GM12873 (cell line): Measurements from ENCODE around the gene RTTN.

Experiments
- CTCF ChIP-seq: IDR thresholded peaks from 2 replicates; pipeline ENCODE4 v1.5.1; 2012; ENCODE audit warnings: low read depth, mild to moderate bottlenecking, moderate library complexity, low read length, control low read depth; ENCODE audit not compliant: insufficient read depth; ENCODE audit errors: missing control alignments

RTTN gene

GRCh38 chr18:69999656-70000055, 205.8 kb downstream of the RTTN start:
- TF ChIP-seq CTCF: no peak

GRCh38 chr18:69998523-69998987, 206.9 kb downstream of the RTTN start:
- TF ChIP-seq CTCF: no peak

GRCh38 chr18:69996951-69997798, 208.3 kb downstream of the RTTN start:
- TF ChIP-seq CTCF: no peak

- no peak for TF ChIP-seq CTCF
These were observed 209.1 kb downstream of the RTTN start for GRCh38 chr18:69996417-69996816.

- TF ChIP-seq CTCF: no peak
These were observed 209.7 kb downstream of the RTTN start for GRCh38 chr18:69995774-69996173.

GRCh38 chr18:69992776-69993175, 212.7 kb downstream of the RTTN start:
- TF ChIP-seq CTCF: no peak

- TF ChIP-seq CTCF: no peak
These were observed 217.6 kb downstream of the RTTN start for GRCh38 chr18:69987870-69988269.
